Activated CD4-positive, alpha-beta T cell treated with anti-CD3 and anti-CD28 coated beads, Interleukin-2, amount 50 U/mL, for 16 hours (primary cell): ENCODE measurements around the gene KIF26A.
"Not testable (repeated sequence)": the region's sequence is repeated elsewhere in the genome, so short reads cannot be mapped to it uniquely, and the experiment has no call there.

Source experiments
- DNase-seq: peaks from one replicate; pipeline ENCODE4 v3.0.0-alpha.2; 2020

Gene KIF26A

DNA sequence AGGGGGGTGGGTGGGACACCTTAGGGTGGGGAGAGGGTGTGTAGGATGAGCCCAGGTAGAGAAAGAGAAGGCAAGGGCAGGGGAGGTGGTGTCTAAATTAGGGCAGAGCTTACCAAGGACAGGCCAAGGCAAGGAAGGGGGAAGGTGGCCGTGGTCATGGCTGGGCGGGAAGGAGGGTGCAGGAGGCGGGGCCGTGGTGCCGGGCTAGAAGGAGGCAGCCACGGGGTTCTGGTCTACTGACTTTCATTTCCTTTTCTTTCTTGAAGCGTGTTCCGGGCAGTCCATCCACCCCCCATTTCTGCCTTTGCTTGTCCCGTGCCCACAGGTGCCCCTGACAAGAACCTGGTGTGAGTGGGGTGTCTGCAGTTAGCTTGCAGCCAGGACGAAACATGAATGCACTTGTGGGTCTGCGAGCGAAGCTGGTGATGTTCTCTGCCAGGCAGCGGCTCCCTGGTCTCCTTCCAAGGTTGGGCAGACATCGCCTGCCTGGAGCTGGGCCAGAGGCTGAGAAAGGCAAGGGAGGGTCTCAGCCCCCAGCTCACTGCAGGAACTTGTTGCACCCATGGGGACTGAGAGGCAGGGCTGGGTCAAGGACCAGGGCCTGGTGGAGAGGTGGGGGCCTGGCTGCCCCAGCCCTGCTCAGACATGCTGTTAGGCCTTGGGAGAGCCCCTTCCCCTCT is 58.2 kb downstream of the KIF26A start:
- no peak for DNase-seq

DNA sequence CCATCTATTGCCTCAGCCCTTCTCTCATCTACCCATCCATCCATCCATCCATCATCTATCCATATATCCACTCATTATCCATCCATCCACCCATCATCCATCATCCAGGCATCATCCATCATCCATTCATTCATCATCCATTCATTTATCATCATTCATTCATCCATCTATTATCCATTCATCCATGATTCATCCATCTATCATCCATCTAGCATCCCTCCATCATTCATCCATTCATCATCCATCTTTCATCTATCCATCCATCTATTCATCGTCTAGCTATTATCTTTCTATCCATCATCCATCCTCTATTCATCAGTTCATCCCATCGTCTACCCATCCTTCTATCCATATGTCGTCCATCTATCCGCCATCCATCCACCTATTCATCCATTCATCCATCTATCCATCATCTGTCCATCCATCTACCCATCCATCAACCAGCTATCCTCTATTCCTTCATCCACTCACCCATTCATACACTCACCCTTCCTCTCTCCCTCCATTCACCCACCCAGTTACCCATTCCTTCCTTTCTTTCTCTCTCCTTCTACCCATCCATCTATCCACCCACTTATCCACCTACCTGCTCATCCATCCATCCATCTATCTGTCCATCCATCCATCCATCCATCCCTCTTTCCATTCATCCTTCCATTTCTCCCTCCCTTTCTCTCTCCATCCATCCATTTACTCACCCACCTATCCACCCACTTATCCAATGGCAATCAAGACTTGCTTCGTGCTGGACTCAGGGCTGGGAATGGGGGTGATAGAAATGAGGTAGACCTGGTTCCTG is 59.3 kb downstream of the KIF26A start:
- no peak for DNase-seq

DNA sequence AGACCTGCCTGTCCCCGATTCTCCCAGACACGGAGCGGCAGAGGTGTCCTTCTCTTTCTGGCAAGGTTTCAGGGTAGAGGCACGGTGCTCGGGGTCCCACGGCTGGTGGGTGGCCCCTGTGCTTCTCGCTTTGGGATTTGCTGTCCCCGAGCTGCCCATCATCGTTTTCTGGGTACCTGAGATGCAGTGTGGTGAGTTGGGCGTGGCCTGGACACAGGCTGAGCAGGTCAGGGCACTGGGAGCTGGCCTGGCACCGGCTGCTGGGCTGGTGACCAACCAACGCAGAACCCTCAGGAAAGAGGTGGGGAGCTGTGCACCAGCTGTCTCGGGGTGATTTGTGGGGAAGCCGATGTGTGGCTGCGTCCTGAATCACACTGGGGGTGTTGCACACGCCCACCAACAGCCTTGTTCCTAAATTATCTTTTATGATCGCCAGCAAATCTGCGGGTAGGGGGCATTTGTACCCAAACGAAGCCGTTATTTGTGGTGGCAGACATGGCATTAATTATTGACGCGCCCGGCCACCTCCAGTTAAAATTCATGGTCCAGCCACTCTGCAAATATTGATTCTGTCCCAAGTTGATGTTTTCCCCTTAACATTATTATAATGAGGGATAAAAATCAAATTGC is 61.0 kb downstream of the KIF26A start:
- DNase-seq, result no peak

DNA sequence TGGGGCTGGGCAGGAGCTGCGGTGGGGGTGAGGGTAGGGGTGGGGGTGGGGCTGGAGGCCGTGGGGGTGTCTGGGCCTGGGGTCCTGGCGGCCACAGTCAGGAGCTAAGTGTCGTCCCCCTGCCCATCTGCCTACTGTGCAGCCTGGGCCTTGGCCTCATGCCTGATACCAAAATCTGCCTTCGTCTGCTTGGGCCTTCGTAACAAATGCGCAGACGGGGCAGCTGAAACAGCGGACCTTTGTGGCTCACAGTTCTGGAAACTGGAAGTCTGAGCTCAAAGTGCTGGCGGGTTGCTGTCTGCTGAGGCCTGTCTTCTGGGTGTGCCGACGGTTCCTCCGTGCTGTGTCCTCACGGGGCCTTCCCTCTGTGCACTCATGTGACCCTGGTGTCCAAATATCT is 61.7 kb downstream of the KIF26A start:
- DNase-seq, result no peak

DNA sequence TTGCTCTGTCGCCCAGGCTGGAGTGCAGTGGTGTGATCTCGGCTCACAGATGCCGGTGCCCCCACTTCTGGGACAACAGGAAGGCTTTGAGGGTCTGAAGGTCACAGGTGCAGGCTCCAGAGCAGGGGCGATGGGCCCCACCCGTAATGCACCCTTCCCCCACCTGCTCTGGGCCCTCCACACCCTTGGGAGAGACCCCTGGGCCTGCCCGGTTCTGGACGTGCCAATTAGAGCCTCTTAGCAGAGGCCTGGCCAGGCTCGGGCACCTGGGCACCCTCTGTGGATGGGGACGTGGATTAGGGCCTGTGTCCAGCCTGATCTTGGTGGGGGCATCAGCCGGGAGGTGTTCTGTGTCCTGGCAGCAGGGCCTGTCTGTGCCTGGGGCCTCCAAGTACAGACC is 62.2 kb downstream of the KIF26A start:
- DNase-seq, result no peak

DNA sequence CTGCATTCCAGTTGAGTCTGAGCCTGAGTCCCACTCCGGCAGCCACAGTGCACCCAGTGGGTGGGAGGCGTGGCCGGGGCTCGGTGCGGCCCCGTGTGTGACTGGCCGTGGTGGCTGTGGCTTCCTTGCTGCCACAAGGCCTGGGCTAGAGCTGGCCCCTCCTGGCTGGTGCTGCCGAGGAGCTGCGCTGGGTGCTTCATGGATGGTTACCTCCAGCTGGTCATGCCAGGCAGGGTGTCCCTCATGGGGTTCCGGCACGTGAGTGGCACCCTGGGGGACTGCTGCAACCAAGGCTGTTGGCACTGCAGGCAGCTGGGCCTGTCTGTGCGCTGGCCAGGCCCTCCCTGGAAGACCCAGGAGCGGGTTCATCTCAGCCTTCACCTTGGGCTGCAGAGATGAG is 62.7 kb downstream of the KIF26A start:
- DNase-seq, result no peak

DNA sequence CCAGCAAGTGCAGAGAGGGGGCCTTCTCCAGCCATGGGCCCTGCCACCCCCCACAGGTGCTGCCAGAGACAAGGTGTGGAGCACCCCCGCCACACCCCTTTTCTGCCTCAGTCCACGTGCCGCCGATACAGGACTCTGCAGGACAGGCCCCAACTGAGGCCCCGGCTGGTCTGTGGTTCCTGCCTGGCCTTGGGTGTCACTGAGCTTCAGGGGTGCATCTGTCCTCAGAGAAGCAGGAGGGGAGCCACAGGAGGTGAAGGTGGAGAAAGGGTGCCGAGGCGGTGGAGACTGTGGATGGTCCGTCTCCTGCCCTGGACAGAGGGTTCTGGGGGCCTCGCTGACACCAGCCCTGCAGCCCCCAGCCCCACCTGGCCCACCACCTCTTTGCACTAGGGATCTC is 63.1 kb downstream of the KIF26A start:
- no peak for DNase-seq

DNA sequence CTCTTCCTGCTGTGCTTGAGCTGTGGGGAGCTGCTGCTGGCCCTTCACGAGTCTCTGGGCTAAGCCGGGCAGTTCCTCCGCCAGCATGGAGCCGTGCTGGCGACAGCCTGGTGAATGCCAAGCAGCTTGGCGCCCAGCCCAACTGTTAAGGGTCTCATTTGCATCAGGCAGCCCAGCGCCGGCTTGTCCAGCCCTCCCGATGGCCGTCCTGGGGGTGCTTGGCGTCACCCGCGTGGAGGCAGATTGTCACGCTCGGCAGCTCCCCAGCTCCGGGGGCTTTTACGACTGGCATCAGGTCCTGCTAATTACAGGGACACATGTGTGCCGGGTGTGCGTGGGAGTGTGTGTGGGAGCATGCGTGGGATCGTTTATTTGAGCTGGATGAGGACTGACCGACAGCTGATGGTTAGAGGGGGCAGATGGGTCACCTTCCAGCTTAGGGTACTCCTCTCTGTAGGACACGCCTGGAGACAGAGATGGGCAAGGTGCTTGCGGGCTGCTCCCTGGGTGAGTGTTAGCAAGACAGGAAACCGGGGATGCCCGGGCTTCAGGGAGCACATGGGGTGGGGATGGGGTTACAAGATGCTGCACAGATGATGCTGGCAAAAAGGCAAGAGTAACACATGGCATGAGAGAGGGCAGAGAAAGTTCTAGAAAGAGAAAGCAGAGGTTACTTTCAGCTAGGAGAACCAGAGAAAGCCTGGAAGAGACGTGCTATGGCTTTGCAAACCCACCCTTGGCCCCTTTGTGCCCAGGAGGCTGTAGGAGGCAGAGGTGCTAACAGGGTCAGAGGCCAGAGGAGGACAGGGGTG is 64.1 kb downstream of the KIF26A start:
- no peak for DNase-seq

DNA sequence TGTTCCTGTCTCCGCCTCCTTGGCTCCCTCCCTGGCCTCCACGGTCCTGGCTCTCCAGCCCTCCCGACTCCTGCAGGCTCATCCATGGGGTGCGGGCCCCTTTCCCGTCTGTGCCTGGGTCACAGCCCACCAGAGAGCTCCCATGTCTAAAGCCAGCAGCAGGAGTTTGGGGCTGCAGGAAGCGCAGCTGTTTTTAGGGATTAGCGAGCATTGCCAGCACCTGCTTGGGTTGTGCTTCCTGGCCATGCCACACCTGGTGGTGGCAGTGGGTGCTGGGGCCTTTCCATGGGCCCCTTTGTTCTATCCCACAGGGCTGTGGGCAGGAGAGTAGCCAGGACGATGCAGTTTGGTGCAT is 64.7 kb downstream of the KIF26A start:
- DNase-seq, result no peak

DNA sequence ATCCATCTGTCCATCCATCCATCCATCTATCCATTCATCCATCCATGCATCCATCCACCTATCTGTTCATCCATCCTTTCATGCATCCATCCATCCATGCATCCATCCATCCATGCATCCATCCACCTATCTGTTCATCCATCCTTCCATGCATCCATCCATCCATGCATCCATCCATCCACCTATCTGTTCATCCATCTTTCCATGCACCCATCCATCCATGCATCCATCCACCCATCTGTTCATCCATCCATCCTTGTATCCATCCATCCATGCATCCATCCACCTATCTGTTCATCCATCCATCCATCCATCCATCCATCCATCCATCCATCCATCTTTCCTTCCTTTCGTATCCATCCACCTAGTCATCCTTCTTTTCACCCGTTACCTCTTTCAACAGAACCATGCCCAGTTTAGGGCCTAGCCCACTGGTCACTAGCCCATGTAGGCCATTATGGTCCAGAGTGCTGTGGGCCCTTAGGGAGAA is 66.3 kb downstream of the KIF26A start:
- DNase-seq, result no peak

DNA sequence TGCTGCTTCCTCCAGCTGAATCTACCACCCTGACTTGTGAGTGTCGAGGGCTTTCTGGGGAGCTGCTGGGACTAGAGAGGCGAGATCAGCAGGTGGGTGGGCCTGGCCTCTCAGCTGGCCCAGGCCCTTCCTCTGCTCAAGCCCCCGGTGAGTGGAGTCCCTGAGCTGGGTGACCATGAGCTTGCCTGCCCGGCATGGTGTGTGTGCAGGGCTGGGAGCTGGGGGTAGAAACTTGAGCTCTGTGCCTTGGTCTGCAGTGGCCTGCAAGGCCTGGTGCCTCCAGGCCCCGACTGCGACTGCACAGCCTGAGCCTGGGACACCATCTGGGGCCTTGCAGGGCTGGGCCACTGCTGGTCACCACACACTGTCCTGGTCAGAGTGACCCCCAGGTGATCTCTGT is 67.4 kb downstream of the KIF26A start:
- no peak for DNase-seq

DNA sequence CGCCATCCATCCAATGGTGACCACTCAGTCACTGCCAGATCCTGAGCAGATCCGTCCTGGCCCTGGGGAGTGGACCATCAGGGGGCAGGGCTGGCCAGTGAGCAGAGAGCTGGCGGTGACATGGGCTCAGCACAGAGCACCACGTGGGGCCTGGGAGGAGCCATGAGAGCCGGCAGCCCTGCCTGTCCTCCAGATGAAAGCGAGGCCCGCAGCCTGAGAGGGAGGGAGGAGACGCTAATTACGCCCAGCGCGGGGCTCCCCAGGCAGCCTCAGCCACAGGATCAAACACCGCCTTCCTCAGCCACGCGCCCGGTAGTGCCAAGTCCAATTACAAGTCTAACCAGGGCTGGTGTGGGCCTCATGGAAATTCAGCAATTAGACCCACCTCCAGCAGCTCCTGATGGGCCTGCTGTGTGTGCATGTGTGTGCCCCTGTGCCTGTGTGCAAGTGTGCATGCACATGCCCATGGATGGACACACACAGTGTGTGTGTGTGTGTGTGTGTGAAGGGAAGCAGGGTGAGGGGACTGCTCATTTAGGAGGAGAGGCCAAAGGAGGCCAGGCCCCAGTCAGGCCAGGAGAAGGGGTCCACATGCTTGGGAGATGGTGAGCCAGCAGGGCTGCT is 68.0 kb downstream of the KIF26A start:
- DNase-seq, result no peak

DNA sequence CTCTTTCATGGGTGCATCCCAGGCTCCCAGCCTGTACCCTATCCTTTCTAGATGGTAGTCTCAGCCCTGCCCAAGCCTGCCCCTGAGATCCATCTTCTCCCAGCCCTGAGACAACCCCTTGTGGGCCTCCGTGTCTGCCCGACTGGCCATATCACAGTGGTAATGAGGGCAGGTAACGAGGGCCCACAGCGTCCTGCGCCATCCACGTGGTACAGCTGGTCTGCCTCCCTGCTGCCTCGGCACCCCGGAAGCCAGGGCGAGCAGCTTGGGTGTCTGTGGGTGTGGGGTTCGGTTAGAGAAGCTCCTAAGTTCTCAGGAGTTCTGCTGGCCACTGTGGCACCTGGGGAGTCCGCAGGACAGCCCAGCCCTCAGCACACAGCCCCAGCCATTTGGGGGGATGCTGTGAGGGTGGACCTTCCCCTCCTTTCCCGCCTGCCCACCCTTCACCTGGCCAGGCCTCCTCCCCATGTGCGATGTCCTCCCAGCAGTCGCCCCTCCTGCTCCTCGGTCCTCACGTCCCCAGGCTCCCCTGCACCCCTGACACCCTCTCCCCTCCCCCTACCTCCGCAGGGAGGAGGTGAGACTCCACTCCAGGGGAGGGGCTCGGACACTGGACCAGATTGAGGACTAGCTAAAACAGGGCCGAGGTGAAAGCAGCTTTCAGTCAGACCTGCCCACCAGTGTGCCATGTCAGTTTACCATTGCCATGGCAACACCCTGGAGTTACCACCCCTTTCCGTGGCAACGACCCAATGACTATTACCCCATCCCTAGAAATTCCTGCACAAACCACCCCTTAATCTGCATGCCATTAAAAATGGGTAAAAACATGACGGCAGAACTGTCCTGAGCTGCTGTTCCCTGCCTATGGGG is 69.0 kb downstream of the KIF26A start:
- no peak for DNase-seq

DNA sequence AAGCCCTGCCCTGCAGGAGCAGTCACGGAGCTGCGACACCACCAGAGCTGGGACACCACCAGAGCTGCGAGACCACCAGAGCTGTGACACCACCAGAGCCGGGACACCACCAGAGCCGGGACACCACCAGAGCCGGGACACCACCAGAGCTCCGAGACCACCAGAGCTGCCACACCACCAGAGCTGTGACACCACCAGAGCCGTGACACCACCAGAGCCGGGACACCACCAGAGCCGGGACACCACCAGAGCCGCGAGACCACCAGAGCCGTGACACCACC is 69.6 kb downstream of the KIF26A start:
- not testable (repeated sequence) for DNase-seq

DNA sequence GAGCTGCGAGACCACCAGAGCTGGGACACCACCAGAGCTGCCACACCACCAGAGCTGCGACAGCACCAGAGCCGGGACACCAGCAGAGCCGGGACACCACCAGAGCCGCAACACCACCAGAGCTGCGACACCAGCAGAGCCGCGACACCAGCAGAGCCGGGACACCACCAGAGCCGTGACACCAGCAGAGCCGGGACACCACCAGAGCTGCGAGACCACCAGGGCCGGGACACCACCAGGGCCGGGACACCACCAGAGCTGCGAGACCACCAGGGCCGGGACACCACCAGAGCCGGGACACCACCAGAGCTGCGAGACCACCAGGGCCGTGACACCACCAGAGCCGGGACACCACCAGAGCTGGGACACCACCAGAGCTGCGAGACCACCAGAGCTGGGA is 69.9 kb downstream of the KIF26A start:
- DNase-seq, result not testable (repeated sequence)

DNA sequence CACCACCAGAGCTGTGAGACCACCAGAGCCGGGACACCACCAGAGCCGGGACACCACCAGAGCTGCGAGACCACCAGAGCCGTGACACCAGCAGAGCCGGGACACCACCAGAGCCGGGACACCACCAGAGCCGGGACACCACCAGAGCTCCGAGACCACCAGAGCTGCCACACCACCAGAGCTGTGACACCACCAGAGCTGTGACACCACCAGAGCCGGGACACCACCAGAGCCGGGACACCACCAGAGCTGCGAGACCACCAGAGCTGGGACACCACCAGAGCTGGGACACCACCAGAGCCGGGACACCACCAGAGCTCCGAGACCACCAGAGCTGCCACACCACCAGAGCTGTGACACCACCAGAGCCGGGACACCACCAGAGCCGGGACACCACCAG is 70.7 kb downstream of the KIF26A start:
- DNase-seq, result not testable (repeated sequence)

DNA sequence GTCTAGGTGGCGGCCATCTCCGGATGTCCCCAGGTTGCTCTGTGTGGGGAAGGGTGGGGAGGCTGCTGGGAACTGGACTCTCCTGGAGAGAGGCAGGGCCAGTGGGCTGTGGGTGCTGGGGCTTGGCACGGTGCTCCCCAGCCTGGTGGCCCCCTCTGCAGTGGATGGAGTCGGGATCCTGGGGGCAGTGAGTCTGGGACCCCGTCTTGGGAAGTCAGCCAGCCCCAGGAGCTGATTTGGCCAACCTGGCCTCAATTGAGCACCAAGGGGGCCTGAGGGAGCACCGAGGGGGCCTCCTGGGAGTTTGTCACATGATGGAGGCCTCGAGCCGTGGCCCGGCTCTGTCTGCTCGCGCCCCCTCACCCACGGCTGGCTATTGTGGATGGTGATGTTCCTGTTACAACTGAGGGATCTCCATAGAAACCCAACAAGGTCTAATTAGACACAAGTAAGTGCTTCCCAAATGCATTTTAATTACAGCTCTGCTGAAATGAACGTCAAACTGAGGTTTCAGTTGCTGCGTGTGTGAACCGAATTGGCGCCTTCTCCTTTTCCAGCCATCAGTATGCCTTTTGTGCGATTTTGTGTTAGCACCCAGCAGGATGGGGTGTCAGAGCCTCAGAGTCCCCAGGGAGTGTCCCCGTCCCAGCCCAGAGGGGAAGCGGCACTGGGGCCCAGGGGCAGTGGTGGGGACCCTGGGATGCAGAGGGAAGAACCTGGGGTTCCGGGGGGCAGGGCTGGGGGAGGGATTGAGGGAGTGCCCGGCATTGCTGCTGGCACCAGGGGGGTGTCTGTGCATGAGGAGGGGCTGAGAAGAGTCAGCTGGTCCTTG is 71.8 kb downstream of the KIF26A start:
- DNase-seq, result no peak

DNA sequence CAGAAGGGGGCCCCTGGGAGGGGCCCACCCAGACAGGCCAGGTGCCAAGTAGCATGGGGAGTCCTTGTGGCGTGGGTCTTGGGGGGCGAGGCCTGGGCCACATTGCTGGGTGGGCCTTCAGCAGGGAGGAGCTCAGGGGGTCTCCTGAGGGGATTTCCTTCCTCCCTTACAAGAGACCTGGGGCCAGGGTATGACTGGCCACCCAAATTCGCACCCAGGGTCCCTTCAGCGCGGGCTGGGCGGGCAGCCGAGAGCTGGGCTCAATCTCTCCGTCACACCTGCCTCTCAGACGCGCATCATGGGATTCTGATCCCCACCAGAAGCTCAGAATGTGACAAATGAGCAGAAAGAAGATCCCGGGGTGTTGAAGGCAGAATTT is 72.4 kb downstream of the KIF26A start:
- no peak for DNase-seq

DNA sequence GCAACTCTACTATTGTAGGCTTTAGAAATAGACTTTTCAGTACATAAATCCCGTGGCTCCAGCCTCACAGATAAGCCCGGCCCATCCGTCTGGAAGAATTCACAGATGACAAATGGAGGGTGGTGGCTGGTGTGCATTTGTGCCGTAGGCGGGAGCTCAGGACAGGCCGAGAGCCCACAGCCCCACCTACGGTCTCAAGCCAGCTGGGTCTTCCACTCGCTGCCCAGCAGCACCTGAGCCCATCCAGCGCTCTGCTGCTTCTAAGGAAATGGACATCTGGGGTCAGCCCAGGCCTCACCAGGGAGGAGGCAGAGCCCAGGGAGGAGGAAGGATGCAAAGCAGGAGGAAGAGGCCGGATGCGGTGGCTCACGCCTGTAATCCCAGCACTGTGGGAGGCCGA is 72.8 kb downstream of the KIF26A start:
- DNase-seq, result no peak

DNA sequence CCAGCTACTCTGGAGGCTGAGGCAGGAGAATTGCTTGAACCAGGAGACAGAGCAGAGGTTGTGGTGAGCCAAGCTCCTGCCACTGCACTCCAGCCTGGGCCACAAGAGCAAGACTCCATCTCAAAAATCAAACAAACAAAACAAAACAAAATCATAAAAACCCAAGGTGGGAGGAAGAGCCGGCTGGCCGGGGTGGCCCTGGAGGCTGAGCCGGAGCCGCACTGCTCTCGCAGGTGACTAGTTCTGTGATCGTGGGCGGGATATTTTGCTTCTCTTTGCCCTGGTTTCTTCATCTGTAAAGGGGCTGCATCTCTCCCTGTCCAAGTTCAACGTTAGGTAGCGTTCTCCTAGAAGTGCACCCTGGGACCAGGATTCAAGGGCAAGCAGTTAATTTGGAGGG is 73.4 kb downstream of the KIF26A start:
- DNase-seq, result no peak
